Right ventricle myocardium superior (tissue), 1 donor: ENCODE data around the gene N4BP2L2. TPM values are rescaled to one million over a fixed set of nuclear protein-coding genes. Genes with fewer than 3 reads are reported as not detected.

ENCODE experiments used
- ATAC-seq: fragments of 200-7000 bp; cut with Tn5 transposase; one replicate; pipeline ENCODE4 v1.9.1; 2020; ENCODE audit warnings: mild to moderate bottlenecking; ENCODE audit not compliant: poor library complexity
- DNase-seq: peaks from one replicate; pipeline ENCODE4 v3.0.0-alpha.2; 2020
- intact Hi-C: fragments of 100-400 bp; cut with DNase I; formaldehyde crosslinking; loops from one replicate; pipeline ENCODE4 v1.11.2; 2022
- total RNA-seq: library from RNA; stranded (reverse); fragmentation: NEBNext Ultra II Directional; extraction: Animal tissue kit (Norgen Biotek cat#: 25700); gene quantifications from one replicate; pipeline ENCODE4 v1.2.1, GENCODE V29; 2021
- donor health status: DM: no; HTN: yes; CAD: no; lungs with severe emphysema.

The N4BP2L2 gene
- total RNA-seq, 1 donor from 2014 or later, result 123 TPM

DNA sequence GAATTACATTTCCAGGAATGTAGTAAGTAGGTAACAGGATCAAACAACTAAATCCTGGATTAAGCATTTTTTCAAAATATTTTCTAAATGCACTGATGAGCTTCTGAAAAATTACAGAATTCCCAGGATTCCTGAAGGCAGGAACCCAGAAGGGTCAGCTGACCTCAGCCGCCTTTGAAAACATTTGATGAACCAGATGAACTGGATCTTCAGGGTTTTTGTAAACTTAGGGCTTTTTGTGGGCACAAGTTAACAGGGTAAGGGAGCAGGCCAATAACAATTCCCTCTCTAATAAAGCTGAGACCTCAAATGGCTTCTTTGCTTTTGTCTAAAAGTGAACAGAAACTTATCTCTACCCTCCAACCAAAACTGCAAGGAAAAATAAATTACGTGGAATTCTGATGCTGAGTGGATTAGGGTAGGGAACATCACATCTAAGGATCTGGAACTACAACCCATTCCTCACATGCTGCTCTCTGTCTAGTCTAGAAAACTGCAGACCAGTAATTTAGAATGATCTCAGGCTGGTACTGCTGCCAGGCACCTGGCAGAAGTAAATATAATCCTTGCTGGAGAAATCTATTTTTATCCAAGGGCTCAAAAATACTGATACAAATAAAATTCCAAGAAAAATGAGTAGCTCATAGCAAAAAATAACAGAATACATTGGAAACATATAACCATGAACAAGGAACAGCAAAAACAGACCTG, 62.4 kb downstream of the N4BP2L2 start:
- no peak for ATAC-seq
- intact Hi-C loops, result no loop called here
- no peak for DNase-seq

DNA sequence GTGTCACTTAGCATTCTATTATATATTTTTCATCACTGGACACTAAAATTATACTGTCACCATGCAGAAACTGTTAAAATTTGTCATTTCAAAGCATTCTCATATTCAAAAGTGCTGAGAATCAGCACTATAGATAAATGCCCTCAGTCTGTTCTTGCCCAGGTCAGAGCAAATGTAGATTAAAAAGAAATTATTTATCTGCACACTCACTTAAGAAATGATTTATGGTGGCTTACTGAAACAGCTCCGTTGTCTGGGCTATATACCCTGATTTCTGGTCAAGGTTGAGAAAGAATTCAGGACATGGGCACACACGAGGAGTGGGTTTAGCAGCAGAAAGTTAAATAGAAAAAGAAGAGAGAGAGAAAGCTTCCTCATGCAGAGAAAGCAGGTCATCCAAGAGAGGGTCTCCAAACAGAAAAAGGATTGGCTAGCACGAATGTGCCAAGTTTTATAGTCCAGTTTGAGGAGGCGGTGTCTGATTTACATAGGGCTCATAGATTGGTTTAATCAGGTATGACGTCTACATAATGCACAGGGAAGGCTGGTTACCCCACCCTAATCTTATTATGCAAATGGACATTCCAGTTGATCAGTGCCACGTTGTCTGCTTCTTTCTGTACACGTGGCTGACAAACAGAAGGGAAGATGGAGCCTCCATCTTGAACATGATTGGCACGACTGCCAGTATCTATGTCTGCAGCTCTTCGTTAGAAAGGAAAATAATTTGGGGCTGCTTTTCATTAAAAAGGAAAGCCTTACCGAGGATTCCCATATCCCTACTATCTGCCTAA, 63.4 kb downstream of the N4BP2L2 start:
- ATAC-seq, result no peak
- DNase-seq, result no peak
- intact Hi-C loops, result no loop called here

DNA sequence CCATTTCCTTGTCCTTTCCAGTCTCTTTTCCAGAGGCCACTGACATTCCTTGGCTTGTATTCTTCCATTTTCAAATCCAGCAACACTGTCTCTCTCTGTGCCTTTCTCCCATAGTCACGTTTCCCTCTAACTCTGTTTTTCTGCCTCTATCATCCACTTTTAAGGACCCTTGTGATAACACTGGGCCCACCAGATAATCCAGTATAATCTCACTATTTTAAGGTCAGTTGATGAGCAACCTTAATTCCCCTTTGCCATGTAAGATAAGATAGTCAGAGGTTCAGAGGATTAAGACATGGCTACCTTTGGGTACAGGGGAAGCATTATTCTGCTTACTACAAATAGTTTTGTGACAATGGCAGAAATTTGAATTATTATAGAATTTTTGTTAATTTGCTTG, 64.9 kb downstream of the N4BP2L2 start:
- intact Hi-C loops, result no loop called here
- DNase-seq, result no peak
- no peak for ATAC-seq

DNA sequence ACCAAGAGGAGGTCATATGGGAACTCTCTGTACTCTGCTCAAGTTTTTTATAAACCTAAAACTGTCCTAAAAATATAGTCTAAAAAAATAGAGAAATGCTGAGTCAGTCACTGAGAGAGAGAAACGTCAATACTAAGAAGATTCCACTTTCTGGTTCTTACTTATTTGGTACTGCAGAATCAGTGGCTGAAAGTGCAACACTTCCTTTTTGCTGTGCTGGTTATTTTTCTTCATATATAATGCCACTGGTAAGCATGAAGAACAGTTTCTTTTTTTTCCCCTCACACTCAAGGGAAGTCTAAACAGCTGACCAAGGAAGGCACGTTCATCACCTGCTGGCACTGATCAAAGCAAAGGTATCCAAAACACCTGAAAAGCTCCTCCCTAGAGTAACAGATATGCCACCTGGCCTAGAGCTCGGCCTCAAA, 66.4 kb downstream of the N4BP2L2 start:
- intact Hi-C loops, result no loop called here
- no peak for DNase-seq
- peak; percentile 6 for ATAC-seq

DNA sequence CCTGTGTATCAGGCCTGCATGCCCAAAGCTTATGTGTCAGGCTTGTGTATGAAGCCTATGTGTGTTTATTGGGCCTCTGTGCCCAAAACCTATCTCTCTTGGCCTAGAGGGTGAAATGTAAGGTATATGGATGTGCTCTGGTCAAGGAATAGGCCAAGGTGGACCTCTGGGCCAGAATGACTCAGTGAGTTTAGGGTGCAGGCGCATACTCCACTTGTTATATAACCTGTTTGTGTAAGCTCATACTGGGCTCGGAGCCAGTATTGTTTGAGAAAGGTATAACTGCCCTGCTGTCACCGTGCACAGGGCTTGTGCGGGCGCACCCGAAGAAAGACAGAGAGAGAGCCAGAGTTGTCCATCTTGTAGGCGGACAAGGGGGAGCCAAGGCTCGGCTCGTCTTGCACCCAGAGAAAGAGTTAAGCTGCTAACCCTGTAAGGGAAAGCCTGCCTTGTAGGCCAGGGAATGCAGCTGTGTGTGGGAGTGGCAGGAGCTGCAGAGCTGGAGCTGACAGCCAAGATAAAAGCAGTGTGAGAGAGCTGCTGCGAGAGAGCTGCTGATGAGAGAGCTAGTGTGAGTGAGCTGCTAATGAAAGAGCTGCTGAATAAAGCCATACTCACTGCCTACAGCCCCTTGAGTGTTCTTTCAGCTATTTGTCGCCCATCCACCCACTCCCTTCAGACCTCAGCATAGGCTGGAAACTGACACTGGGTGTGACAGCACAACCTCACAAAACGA, 67.2 kb downstream of the N4BP2L2 start:
- DNase-seq (peak; percentile 45), ATAC-seq (peak; percentile 80)
- intact Hi-C loops, result no loop called here

DNA sequence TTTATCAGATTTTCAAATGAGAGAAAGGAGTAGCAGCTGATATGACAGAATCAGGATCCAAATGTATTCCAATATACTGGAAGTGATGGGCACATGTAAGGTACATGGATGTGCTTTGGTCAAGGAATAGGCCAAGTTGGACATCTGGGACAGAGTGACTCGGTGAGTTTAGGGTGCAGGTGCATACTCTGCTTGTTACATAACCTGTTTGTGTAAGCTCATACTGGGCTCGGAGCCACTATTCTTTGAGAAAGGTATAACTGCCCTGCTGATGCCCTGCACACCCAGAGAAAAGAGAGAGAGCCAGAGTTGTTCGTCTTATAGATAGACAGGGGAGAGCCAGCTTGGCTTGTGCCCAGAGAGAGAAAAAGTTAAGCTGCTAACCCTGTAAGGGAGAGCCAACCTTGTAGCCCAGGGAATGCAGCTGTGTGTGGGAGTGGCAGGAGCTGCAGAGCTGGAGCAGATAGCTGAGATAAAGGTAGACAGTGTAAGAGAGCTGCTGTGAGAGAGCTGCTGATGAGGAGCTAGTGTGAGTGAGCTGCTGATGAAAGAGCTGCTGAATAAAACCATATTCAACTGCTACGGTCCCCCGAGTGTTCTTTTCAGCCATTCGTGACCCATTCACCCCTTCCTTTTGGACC, 70.0 kb downstream of the N4BP2L2 start:
- DNase-seq (no peak), ATAC-seq (no peak)
- intact Hi-C loops, result no loop called here

DNA sequence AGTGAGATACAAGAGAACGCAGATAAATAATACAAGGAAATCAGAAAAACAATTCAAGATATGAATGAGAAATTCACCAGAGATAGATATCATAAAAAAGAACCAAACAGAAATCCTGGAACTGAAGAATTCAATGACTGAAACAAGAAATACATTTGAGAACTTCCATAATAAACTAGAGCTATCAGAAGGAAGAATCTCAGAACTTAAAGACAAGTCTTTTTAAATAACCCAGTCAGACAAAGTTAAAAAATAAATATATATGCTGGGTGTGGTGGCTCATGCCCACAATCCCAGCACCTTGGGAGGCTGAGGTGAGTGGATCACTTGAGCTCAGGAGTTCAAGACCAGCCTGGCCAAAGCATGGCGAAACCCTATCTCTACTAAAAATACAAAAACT, 82.0 kb downstream of the N4BP2L2 start:
- ATAC-seq (no peak), DNase-seq (no peak)
- intact Hi-C loops, result no loop called here

DNA sequence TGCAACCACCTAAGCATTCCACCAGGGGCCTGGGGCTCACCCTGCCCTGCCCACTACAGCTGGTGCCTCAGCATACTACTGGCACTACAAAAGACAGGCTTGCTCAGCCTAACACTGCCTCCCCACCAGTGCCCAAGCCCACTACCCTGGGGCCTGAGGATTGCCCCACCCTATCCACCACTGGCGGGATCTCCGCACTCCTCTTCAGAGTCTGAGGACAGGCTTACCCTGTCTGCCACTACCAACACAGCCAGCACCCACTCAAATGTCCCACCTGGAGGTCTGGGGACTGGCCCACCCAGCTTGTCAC, 83.0 kb downstream of the N4BP2L2 start:
- ATAC-seq (no peak), DNase-seq (no peak)
- intact Hi-C loops, result no loop called here

DNA sequence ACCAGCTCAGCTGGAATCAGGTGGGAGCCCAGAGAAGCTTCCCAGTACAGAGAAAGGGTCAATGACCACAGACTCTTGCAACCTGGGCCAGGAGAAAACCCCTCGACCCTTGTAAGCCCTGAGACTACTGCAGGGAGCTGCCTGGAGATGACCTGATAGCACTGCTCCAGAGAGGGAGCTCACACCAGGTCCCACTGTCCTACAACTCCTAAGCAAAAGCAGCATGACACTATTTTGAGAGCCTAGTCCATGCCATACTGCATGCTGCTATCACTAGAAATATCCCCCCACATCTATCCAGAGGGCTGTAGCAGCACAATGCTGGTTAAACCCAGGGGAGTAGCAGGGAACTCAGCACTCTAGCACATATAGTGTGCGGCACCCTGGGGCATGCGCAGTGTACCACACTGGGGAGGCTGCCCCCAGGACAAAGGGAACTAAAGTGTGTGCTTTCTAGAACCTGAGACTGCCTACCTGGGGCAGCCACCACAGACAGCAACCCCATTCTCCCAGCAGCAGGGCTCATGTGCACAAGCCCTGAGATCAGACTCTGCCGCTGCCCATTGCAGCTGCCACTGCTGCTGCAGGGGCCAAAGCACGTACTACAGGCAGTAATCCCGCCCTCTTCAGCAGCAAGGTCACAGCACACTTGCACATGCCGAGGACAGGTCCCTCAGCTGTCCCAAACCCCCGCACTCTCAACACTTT, 83.6 kb downstream of the N4BP2L2 start:
- intact Hi-C loops, result no loop called here
- ATAC-seq, result peak; percentile 70
- DNase-seq, result no peak

DNA sequence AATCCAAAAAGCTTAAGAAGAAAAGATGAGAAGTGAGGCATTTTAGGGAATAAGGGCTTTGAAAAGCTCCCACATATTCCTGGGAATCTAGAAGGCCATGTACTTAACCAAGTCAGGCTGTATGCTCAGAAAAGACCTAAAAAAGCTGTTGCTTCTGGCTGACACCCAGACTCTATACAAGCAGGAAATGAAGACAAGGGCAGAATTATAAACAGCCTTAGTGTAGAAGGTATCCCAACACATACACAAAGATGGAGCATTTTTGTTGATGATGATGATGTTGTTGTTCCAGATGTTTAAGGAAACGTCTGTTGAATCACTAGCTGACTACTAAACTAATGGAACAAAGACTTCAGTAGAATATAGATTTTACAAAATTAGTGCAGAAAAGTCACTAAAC, 84.6 kb downstream of the N4BP2L2 start:
- DNase-seq, result no peak
- no peak for ATAC-seq
- intact Hi-C loops, result no loop called here

DNA sequence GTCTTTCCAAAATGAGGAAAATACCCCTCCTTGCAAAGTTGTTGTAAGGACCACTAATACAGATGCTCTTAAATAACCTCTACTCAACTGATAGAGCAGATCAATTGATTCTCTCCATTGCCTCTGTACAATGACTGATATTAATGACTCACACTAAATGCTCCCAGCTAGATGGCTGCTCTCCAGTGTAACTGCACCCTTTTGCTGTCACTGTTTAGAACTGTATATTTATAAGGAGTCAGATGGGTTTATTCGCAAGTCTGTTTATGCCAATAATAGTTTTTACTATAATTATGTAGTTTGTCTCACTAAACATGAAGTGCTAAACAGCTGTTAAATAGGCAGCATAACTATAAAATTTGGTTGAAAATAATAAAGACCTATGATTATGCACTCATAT, 89.6 kb downstream of the N4BP2L2 start:
- no peak for DNase-seq
- intact Hi-C loops, result no loop called here
- ATAC-seq, result no peak

DNA sequence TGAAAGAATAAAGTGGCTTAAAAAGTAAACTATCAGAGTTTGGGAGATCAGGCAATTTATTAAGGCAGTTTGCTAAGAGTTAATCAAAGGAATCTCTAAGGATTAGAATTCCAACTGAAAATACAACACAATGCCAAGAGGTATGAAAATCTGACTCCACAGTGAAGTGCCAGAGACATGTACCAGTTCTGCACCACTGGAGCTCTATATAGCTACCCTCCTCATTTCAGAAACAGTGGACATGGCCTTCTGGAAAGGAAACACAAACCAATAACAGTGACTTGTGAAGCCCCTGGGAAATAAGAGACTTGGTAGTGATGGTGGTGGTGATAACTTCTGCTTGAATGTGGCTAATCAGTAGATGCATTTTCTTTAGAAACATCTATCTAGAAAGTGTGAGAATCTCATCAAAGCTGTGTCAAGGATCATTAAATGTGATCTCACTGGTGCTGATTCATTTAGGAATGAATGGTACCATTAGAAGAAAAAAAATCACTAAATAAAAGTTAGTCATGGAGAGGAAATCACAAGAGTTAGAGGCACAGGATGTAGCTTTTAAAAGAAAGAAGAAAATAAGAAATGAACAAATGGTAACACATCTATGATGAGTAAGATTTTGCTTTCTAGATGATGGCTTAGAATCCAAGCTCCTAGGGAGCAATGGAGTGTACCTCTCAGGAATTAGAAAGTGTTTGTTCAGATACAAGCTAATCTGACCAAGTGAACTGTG, 90.5 kb downstream of the N4BP2L2 start:
- DNase-seq (no peak), ATAC-seq (no peak)
- intact Hi-C loops, result no loop called here

DNA sequence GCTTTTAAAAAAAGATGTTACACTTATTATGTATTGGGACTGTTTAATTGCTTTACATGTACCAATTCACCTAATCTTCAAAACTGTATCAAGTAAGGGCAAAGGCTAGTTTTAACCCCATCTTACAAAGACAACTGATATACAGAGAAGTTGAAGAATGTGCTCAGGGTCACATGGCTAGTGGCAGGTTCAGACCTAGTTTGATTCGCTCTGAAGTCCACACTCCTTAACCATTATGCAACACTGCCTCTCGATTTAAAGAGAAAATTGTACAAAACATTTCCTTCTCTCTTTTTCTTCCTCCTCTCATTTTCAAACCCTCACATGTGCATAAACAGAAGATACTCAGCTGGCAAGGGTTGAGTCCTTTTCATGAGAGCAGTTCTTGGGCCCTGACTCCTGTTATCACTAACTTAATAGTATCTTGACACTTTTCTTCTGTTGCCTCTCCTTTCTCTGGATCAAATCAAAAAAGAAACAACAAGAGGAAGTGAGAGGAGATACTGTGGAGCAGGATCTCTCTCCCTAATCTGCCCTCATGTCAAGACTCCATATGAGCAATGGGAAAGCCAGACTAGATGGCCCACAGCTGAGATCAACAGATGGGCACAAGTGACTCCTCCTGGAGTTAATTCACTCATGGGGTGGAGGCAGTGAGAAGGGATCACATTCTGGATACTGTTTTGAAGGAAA, 91.7 kb downstream of the N4BP2L2 start:
- intact Hi-C loops, result no loop called here
- no peak for DNase-seq
- no peak for ATAC-seq

DNA sequence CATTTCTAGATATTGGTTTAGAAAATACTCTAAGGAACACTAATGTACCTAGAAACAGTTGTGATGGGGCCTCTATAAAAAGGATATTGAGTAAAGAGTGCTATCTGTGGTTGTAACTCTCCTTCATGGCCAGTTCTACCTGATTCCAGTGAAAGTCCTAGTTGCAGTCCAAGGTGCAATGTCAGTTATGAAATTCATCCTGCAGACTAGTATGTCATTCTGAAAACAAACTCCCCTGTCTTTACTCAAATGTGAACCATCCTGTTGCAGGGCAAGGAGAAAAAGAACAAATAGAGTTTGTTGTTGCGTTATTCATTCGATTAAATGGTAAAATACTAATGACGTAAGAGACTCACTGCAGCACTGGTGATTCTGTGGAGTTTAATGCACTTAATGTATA, 92.4 kb downstream of the N4BP2L2 start:
- ATAC-seq (no peak), DNase-seq (no peak)
- intact Hi-C loops, result no loop called here

DNA sequence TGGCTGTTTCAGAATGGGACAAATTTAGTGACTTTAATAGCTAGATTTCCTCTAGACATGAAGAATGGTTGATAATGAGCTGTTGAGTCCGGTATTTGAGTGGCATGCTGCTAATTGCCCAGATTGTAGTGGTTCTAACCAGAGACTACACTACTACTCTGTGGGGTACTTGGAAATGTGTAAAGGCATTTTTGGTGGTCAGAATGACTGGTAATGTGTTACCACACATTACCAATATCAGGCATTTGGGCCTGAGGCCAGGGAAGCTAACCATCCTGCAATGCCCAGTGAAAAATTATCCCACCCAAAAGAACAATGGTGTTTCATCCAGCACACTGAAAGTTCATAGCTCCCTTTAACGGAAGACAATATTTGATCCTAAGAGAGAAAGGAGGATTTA, 93.1 kb downstream of the N4BP2L2 start:
- no peak for ATAC-seq
- intact Hi-C loops, result no loop called here

DNA sequence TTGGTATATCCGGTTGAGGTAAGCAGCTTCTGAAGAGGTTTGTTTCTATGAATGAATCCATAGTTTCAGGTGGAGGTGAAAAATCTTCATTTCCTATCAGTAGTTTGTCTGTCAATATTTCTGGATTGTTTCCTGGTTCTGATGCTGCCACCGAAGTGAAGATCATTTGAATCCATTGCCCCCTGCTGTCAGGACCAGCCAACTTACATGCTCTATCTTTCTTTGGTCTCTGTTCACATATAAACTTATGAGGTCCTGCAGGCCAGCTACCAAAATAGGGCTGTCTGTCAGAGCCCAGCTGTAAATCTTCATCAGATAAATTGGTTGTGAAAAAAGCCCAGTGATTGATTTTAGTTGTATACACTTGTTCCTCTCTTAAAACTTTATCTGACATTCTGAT, 95.5 kb downstream of the N4BP2L2 start:
- no peak for ATAC-seq
- no peak for DNase-seq
- intact Hi-C loops, result no loop called here

More for the DNA sequence above, 93.1 kb downstream of the N4BP2L2 start:
- no peak for DNase-seq

DNA sequence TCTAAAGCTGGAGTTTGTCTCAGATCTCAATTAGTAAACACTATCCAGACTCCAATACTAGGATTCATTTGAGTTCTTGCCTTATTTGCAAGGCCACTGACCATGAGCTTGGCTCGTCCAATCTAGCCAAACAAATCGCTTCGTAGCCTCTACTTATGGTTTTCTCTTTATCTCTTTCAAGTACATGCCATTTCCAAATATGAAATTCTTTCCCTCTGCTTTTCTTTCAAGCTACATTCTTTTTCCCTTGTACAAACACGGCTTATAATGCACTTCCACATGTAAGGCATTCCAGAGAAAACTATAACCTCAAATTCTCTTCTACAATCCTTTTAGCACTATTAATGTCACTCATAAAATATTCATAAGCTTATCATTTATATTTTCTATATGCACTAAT, 99.7 kb downstream of the N4BP2L2 start:
- no peak for DNase-seq
- intact Hi-C loops, result no loop called here
- ATAC-seq, result no peak

DNA sequence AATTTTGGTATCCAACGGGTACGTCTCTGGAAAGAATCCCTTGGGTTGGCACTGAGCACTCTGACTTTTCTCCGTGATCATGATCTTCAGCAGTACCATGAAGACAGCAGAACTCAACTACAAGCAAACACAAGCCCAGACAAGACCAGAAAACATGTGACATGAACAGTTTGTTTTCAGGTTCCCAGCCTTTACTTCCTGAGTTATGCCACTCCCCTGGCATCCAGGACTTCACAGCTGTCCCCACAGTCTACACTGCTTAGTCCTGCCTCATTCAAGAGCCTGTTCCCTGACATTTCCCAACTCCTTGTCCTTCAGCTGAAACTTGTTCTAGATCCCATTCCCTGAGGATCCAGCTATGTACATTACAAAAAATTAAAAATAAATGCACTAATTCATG, 105.7 kb downstream of the N4BP2L2 start:
- DNase-seq (no peak), ATAC-seq (no peak)
- intact Hi-C loops, result no loop called here
